PC-3 (cell line): Measurements from ENCODE around the gene ARHGAP8. TPM values are rescaled to one million over a fixed set of nuclear protein-coding genes. Genes with fewer than 3 reads are reported as not detected.

Experiments used
- ATAC-seq: fragments of 200-7000 bp; cut with Tn5 transposase; 2 replicates; pipeline ENCODE4 v1.9.1; 2020; ENCODE audit warnings: mild to moderate bottlenecking, moderate library complexity
- BruUV-seq: library from RNA; stranded (reverse); fragments of 400-500 nt; replicated peaks from 2 replicates; lab custom pipeline; 2021; lab: Mats Ljungman, UMichigan
- CTCF ChIA-PET: fragments of 300-600 bp; sonication (Branson Sonifier 250); formaldehyde crosslinking; loops from one replicate; lab custom pipeline; 2022; ENCODE audit warnings: antibody characterized with exemption; lab: Charles Lee
- POLR2A ChIA-PET: fragments of 300-600 bp; sonication (Branson Sonifier 250); formaldehyde crosslinking; loops from one replicate; lab custom pipeline; 2022; ENCODE audit warnings: antibody characterized with exemption; ENCODE audit not compliant: unreplicated experiment; lab: Charles Lee
- DNase-seq: peaks from one replicate; pipeline ENCODE4 v3.0.0-alpha.2; 2015
- H2AFZ ChIP-seq: fragments of 300-600 bp; sonication (generic); 2 replicates; pipeline ENCODE4 v1.6.0; 2016; ENCODE audit warnings: antibody characterized with exemption, low read length
- H3F3A ChIP-seq: fragments of 300-600 bp; sonication (generic); one replicate; pipeline ENCODE4 v1.6.0; 2017; ENCODE audit warnings: antibody characterized with exemption, low read length, control low read depth, mild to moderate bottlenecking; ENCODE audit not compliant: unreplicated experiment
- H3K27ac ChIP-seq: fragments of 300-600 bp; sonication (generic); 2 replicates; pipeline ENCODE4 v1.5.1; 2016; ENCODE audit warnings: mild to moderate bottlenecking, low read length
- H3K27me3 ChIP-seq: fragments of 300-600 bp; sonication (generic); 2 replicates; pipeline ENCODE4 v1.6.1; 2016; ENCODE audit warnings: low read length, mixed read lengths
- H3K36me3 ChIP-seq: fragments of 300-600 bp; sonication (generic); 2 replicates; pipeline ENCODE4 v1.6.1; 2016; ENCODE audit warnings: low read depth, mixed run types, low read length, mixed read lengths
- H3K4me1 ChIP-seq: fragments of 300-600 bp; sonication (generic); 2 replicates; pipeline ENCODE4 v1.5.1; 2016; ENCODE audit warnings: low read length; ENCODE audit not compliant: insufficient read depth
- H3K4me2 ChIP-seq: fragments of 300-600 bp; sonication (generic); 2 replicates; pipeline ENCODE4 v1.6.0; 2016; ENCODE audit warnings: low read length
- H3K4me3 ChIP-seq: fragments of 300-600 bp; sonication (generic); 2 replicates; pipeline ENCODE4 v1.5.1; 2016; ENCODE audit warnings: mild to moderate bottlenecking, low read length, mixed read lengths
- H3K79me2 ChIP-seq: fragments of 300-600 bp; sonication (generic); 2 replicates; pipeline ENCODE4 v1.6.1; 2017; ENCODE audit warnings: low read length, mixed read lengths
- H3K9ac ChIP-seq: fragments of 300-600 bp; sonication (generic); 2 replicates; pipeline ENCODE4 v1.6.0; 2016; ENCODE audit warnings: mild to moderate bottlenecking, low read length
- H3K9me2 ChIP-seq: fragments of 300-600 bp; sonication (generic); replicated peaks from 2 replicates; pipeline ENCODE4 v1.6.1; 2016; ENCODE audit warnings: mixed run types, low read length, mixed read lengths
- H3K9me3 ChIP-seq: fragments of 300-600 bp; sonication (generic); 2 replicates; pipeline ENCODE4 v1.6.1; 2016; ENCODE audit warnings: low read length, mixed read lengths
- H4K20me1 ChIP-seq: fragments of 300-600 bp; sonication (generic); 2 replicates; pipeline ENCODE4 v1.6.1; 2016; ENCODE audit warnings: low read length, mixed read lengths
- CTCF ChIP-seq: fragments of 300-600 bp; sonication (generic); conservative IDR thresholded peaks from 2 replicates; pipeline ENCODE4 v1.5.1; 2017; ENCODE audit warnings: antibody characterized with exemption, low read depth, mild to moderate bottlenecking, low read length
- EZH2 ChIP-seq: fragments of 300-600 bp; sonication (generic); IDR thresholded peaks from one replicate; pipeline ENCODE4 v1.6.1; 2017; ENCODE audit warnings: antibody characterized with exemption, mild to moderate bottlenecking, low read length; ENCODE audit not compliant: unreplicated experiment
- EZH2phosphoT487 ChIP-seq: fragments of 300-600 bp; sonication (generic); IDR thresholded peaks from 2 replicates; pipeline ENCODE4 v1.6.1; 2018; ENCODE audit warnings: mild to moderate bottlenecking, antibody characterized with exemption, low read length, borderline replicate concordance
- intact Hi-C: fragments of 100-400 bp; cut with micrococcal nuclease; formaldehyde crosslinking; loops from 2 replicates; pipeline ENCODE4 v1.9.0; 2023
- total RNA-seq: library from RNA; depleted of rRNA; stranded (reverse); fragments of >200 nt; gene quantifications from 2 replicates; pipeline ENCODE4 v1.2.3, GENCODE V29; 2014

Gene ARHGAP8
- total RNA-seq, 1 experiment from 2014 or later: 30.9 TPM

- ATAC-seq (no peak), DNase-seq (no peak)
- H3K9me2 ChIP-seq: no peaks in the 10 kb centered on the region
- BruUV-seq: no TSS peak
- no peaks in the 10 kb centered on the region for H3F3A ChIP-seq
- no peaks in the 10 kb centered on the region for H3K27me3 ChIP-seq
- POLR2A ChIA-PET: no interaction called here
- H3K4me2 ChIP-seq: no peak overlapping the region
- intact Hi-C loops: no loop called here
- H3K4me3 ChIP-seq: no peak overlapping the region
- CTCF ChIA-PET: no interaction called here
- no peak overlapping the region for H3K27ac ChIP-seq
- H2AFZ ChIP-seq: no peak overlapping the region
- no peaks in the 10 kb centered on the region for H3K79me2 ChIP-seq
- H4K20me1 ChIP-seq: no peaks in the 10 kb centered on the region
- no peaks in the 10 kb centered on the region for H3K36me3 ChIP-seq
- TF ChIP-seq EZH2phosphoT487: no peak
- TF ChIP-seq CTCF: no peak
- TF ChIP-seq EZH2: no peak
- no peaks in the 10 kb centered on the region for H3K9me3 ChIP-seq
- no peaks in the 10 kb centered on the region for H3K4me1 ChIP-seq
- no peak overlapping the region for H3K9ac ChIP-seq
These were observed 141.3 kb downstream of the ARHGAP8 start for GRCh38 chr22:44893731-44894080.

DNA sequence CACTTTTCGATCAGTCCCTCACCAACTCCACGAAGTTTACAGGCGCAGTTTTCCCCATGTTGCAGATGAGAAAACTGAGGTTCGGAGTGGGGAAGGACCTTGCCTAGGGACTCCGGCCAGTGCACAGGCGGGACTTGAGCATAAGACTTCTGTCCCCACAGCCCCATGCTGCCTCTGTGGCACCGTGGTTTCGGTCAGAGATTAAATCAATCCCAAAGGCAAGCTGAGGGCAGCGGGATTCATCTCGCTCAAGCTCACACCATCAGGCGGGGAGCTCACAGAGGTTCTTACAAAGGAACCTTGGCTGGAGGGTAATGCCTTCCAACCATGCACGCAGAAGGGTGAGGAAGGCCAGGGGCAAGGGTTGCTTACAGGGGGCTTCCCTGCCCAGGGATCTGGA is 141.9 kb downstream of the ARHGAP8 start:
- intact Hi-C loops: no loop called here

GRCh38 chr22:44894782-44895181 is 142.4 kb downstream of the ARHGAP8 start:
- H3K9me3 ChIP-seq: no peaks in the 10 kb centered on the region
- no peak overlapping the region for H3K4me2 ChIP-seq
- H3K36me3 ChIP-seq: no peaks in the 10 kb centered on the region
- H2AFZ ChIP-seq: no peak overlapping the region
- H3K27ac ChIP-seq: no peak overlapping the region
- H3K79me2 ChIP-seq: no peaks in the 10 kb centered on the region
- POLR2A ChIA-PET: no interaction called here
- ATAC-seq (no peak), DNase-seq (no peak)
- H3K9me2 ChIP-seq: no peaks in the 10 kb centered on the region
- no peaks in the 10 kb centered on the region for H3K27me3 ChIP-seq
- H3K9ac ChIP-seq: no peak overlapping the region
- H3K4me3 ChIP-seq: no peak overlapping the region
- TF ChIP-seq EZH2phosphoT487 (no peak), CTCF (no peak), EZH2 (no peak)
- H3F3A ChIP-seq: no peaks in the 10 kb centered on the region
- H3K4me1 ChIP-seq: no peaks in the 10 kb centered on the region
- BruUV-seq: no TSS peak
- intact Hi-C loops: no loop called here
- no peaks in the 10 kb centered on the region for H4K20me1 ChIP-seq
- CTCF ChIA-PET: no interaction called here

More for the DNA sequence above, 141.9 kb downstream of the ARHGAP8 start:
- no peak for DNase-seq
- Histone ChIP-seq H4K20me1 (no peaks in the 10 kb centered on the region), H3K9me3 (no peaks in the 10 kb centered on the region), H3K79me2 (no peaks in the 10 kb centered on the region), H3F3A (no peaks in the 10 kb centered on the region), H3K27ac (no peak overlapping the region), H3K9me2 (no peaks in the 10 kb centered on the region), H3K4me1 (no peaks in the 10 kb centered on the region), H3K36me3 (no peaks in the 10 kb centered on the region), H3K4me2 (no peak overlapping the region), H2AFZ (no peak overlapping the region), H3K4me3 (no peak overlapping the region), H3K9ac (no peak overlapping the region), H3K27me3 (no peaks in the 10 kb centered on the region)
- POLR2A ChIA-PET: no interaction called here
- CTCF ChIA-PET: no interaction called here
- TF ChIP-seq EZH2 (no peak), EZH2phosphoT487 (no peak), CTCF (no peak)
- no TSS peak for BruUV-seq
- ATAC-seq: no peak
